Activated naive CD4-positive, alpha-beta T cell treated with anti-CD3 and anti-CD28 coated beads, Interleukin-2, amount 50 U/mL, for 16 hours (primary cell): ENCODE measurements around the gene OR10G3.

ENCODE experiments used
- DNase-seq: peaks from one replicate; pipeline ENCODE4 v3.0.0-alpha.2; 2020

The OR10G3 gene

GRCh38 chr14:21535545-21536417, 44.1 kb downstream of the OR10G3 start:
- DNase-seq = no peak

DNA sequence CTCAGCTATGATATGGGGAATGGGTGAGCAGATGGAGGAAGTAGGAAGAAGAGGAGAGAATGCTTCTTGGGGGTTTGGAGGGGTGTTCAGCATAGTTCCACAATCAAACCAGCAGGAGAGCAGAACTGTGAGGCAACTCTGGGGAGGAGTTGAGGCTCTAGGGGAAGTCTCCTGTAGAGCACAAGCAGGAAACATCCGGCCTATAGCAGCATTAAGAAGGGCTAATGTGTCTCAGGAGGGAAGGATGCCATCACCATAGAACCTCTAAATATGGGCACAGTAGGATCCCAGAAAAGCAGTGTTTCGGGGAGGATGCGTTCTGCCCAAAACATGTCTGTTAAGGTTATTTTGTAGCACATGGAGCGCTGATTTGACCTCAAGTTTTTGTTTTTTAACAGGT, 45.3 kb downstream of the OR10G3 start:
- no peak for DNase-seq

GRCh38 chr14:21533294-21533693, 46.6 kb downstream of the OR10G3 start:
- DNase-seq = no peak

GRCh38 chr14:21529515-21529914, 50.4 kb downstream of the OR10G3 start:
- DNase-seq = no peak

DNA sequence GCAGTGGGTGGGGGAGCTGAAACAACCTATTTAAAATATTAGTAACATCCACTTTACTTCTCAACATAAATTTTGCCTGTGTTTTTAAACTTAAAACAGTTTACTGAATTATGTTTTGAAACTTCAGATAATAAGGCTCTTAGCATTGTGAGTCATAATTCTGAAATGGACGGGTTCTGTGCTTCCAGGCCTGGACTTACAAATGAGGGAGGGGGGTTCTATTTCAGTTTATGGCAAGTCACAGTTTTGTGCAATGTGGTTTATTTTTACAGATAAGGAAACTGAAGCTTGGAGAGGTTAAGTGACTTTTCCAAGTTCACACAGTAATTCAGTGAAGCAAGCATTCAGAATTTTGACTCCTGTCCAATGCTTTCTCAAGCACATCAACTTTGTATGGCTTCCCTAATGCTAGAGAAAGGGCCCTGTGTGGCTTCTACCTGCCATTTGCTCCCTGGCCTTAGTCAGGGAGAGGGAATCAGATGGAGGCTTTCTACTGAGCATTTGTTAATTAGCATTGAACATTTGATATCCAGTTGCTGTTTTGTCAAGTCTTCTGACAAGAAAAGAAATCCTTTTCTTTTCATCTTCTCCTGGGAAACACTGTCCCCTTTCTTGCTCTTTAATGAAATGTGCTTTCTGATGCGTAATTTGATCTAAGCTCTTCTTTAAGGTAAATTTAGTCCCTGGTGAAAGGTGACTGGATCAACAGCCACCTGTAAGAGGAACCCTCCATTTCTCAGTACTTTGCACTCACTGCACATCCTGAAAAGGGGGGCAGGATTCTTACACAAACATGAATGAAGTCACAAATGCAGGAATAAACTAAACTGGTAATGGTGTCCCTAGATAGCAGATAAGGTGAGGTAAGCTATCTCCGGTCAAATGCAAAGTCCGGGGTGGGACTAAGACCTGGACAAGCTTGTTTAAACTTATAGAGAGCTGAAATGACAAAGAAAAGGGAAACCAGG, 51.2 kb downstream of the OR10G3 start:
- no peak for DNase-seq

- DNase-seq = no peak
Observed at GRCh38 chr14:21527318-21527679, 52.6 kb downstream of the OR10G3 start.

GRCh38 chr14:21526672-21527317, 53.1 kb downstream of the OR10G3 start:
- DNase-seq = no peak

DNA sequence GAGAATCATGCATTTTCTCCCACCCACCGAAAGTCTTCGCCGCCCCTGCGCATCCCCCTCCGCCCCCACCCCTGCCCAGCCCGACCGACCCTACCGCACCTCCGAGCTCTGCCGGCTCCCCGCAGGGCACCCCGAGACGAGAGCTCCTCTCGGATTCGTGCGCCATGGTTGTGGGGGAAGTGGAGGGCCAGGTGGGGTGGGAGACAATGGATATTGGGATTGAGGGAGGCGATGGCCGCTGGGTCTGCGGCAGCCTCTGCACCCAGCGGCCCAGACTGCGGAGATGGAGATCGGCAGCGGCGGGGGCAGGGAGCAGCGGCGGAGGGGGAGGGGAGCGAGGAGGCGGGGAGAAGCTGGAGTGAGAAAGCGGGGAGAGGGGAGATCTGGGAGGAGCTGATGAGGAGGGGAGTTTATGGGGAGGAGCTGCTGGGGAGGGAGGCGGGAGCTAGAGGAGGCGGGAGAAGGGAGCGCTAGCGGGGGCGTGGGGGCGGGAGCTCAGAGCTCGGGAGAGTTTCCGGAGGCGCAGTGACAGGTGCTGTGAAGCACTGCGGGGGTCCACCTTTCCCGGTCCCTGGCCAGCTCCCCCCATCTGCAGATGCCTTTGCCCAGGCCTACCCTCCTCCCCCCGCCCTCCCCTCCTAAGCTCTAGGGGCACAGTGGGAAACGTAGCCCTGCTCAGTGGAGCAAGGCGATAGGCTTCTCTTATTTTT, 53.8 kb downstream of the OR10G3 start, which contains the start of gene SALL2:
Gene SALL2, minus strand, starts transcription at position 385 of the 710 bp plus-strand sequence. Its CDS starts 219 bp downstream, at position 166.
- DNase-seq = peak; percentile 68

DNA sequence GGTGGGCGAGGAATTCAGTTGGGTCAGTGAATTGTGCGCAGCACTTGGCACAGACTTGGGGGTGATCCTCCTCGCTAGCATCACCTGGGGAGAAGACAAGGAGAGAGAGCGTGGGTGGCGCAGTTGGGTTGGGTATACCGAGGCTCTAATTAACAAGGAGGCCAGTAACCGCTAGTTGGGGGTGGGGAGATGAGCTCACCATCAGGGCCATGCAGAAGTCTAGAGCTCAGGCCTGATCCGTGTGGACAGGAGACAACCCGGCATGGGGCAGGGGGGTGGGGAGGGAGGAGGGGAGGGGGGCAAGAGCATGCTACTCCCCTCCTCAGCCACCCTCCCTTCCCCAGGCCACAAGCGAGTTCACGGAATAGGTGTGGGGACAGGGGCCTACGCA, 54.3 kb downstream of the OR10G3 start:
- no peak for DNase-seq

DNA sequence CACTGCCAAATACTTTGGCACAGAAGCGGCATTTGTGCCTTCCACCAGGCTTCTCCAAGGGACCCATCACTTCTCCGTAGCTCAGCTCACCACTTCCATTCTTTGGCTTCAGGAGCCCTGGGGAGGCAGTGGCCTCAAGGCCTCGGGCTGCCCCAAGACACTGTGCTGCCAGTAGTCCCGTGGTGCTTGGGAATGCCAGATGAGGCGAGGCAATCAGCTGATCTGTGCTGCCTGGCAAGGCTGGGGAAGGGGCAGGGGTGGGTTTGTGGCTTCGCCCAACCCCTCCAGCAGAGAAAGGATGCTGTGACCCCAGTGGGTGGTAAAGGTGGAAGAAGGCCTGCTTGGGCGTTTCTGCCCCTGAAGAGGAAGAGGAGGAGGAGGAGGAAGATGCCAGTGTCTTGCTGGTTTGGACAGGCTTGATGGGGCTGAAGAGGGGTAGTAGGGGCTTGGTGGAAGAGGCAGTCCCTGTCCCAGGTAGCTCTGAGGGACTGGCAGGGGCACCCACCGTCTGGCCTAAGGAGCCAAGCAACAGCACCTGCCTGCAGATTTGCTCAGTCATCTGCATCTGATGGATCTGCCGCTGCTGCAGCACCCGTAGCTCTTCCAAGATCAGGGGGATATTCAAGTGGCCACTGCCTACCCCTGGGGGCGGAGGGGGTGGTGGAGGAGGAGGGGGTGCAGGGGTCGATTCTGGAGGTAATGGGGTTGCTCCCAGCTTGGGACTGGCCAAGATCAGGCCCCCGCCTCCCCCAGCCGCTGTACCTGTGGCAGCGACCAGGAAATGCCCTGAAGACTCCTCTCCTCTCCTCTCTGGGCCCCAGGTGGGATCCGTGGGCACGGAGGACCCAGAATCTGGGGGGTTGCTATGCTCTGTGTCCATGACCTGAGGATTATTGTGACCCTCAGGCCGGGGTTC, 55.0 kb downstream of the OR10G3 start:
- DNase-seq = no peak

DNA sequence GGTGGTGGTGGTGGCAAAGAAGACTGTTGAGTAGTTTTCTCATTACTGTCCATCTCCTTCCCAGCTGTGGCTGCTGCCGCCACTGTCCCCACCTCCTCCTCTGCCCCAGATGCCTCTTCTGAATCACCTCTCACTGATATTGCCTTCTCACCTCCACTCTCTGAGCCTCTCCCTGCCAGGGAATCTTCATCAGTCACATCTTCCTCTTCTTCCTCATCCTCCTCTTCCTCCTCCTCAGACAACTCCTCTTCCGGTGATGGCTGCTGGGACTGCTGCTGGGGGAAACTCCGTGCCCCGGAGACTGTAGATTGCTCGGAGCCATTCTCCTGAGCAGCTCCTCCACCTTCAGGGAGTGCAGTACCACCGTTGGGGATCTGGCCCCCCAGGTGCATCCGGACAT, 56.7 kb downstream of the OR10G3 start:
- DNase-seq = no peak

- DNase-seq = no peak
Observed at GRCh38 chr14:21521501-21521900, 58.4 kb downstream of the OR10G3 start.

DNA sequence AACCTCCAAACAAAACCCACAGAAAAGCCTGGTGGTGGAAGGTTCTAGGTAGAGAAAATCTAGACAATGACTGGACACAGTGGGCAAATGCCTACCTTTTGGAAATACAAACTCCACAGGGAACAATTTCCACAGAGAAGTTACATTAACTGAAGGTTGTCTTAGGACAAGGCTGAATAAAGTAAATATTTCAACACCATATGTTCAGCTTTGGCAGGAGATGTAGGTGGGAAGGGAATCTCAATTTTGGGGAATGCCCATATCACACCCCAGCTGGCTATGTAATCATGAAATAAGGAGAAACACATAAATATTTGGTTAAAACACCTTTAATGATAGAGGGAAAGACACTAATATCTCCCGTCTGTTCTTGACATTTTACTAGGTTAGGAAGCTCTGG, 59.1 kb downstream of the OR10G3 start:
- no peak for DNase-seq

GRCh38 chr14:21518725-21519124, 61.2 kb downstream of the OR10G3 start:
- DNase-seq = no peak
